Measurements from ENCODE around the gene A2ML1.
A peak's percentile ranks its signal among the peaks of the same experiment; 100 is the strongest.
"Not testable (repeated sequence)": the region's sequence is repeated elsewhere in the genome, so short reads cannot be mapped to it uniquely, and the experiment has no call there.

Gene A2ML1

GRCh38 chr12:8887285-8887715 is 64.9 kb downstream of the A2ML1 start:
- DNase-seq (ENCODE audit: low read depth), result peak; percentile 51
- no peak overlapping the region for H3K4me3 ChIP-seq (ENCODE audit: low read length)
- TF ChIP-seq CTCF (IDR thresholded peaks at IDR 0.05; ENCODE audit: insufficient read depth, low read depth, low read length, missing control alignments), result no peak

DNA sequence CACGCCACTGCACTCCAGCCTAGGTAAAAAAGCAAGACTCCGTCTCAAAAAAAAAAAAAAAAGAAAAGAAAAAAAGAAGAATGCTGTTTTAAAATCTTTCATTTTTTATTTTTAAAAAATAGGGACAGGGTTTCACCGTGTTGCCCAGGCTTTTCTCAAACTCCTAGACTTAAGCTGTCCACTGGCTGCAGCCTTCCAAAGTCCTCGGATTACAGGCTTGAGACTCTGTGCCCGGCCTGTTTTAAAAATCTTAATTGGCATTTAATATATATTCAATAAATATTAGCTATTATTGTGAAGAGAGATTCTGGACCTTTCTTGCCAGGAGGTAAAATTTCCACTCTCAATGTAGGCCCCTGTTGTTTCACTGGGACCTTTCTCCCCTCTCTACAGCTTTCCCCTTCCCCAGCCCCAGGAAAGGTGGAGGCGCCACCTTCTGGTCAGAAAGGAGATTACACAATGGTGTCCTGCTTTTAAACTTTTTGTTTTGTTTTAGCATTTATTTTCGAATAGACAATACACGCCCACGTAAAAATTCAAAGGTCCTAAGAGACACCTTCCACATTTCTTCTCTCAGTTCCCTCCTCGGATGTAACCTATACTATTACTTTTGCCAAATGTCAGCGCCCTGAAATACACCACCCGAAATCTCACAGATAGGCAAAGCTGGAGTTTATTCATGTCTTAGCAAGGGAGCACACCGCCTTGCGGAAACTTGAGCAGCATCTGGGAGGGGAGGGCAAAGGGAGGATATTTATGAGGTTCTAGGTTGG is 68.1 kb downstream of the A2ML1 start:
- peak; percentile 52 for DNase-seq (ENCODE audit: low read depth)
- H3K4me3 ChIP-seq (ENCODE audit: low read length), result peak overlapping the region; percentile 37
- peak; percentile 88 for TF ChIP-seq CTCF (IDR thresholded peaks at IDR 0.05; ENCODE audit: insufficient read depth, low read depth, low read length, missing control alignments)

DNA sequence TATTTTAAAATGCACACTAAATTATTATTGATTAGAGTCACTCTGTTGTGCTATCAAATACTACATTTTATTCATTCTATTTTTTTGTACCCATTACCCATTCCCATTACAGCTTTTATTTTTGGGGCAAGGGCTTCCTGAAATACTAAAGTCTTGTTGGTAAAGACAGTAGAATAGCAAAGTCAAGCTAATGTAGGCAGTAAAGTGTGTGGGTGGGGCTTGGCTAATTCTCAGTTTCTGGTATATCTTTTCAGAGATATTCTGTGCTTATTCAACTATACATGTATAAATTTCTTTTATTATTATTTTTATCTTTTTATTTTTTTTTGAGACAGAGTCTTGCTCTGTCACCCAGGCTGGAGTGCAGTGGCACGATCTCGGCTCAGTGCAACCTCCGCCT is 69.6 kb downstream of the A2ML1 start:
- no peak overlapping the region for H3K4me3 ChIP-seq (ENCODE audit: low read length)
- DNase-seq (ENCODE audit: low read depth), result no peak
- no peak for TF ChIP-seq CTCF (IDR thresholded peaks at IDR 0.05; ENCODE audit: insufficient read depth, low read depth, low read length, missing control alignments)

GRCh38 chr12:8894378-8894777 is 72.0 kb downstream of the A2ML1 start:
- DNase-seq (ENCODE audit: low read depth), result no peak
- no peak overlapping the region for H3K4me3 ChIP-seq (ENCODE audit: low read length)
- TF ChIP-seq CTCF (IDR thresholded peaks at IDR 0.05; ENCODE audit: insufficient read depth, low read depth, low read length, missing control alignments), result no peak

DNA sequence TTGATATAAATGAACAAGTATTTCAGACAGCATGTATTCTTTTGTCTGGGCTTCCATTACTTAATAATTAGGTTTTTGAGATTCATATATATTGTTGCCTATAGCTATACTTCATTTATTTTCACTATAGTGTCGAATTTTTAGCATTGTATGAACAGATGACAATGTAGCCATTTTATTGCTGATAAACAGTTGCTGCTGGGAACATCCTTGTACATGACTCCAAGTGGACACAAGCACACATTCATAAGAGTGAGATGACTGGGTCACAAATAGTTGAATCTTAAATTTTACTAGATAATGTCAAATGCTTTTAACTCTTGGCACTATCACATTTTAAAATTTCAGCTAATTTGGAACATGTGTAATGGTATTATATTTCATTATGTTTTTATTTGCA is 72.6 kb downstream of the A2ML1 start:
- TF ChIP-seq CTCF (IDR thresholded peaks at IDR 0.05; ENCODE audit: insufficient read depth, low read depth, low read length, missing control alignments), result no peak
- no peak overlapping the region for H3K4me3 ChIP-seq (ENCODE audit: low read length)
- no peak for DNase-seq (ENCODE audit: low read depth)

DNA sequence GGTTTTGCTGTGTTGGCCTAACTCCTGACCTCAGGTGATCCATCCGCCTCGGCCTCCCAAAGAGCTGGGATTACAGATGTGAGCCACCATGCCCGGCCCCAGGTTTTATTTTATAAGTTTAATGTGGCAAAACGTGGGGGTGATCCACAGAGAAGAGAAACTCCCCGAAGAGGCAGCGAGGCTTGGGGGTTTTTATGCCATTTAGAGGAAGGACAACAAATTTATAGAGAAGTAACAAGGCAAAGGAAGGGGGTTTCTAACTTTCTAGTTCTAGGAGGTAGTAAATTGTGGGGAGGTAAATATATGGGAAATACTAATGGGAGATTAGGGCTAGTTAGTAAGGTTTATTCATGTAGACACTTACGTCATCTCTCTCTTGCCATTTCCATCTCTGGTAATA is 74.7 kb downstream of the A2ML1 start:
- DNase-seq (ENCODE audit: low read depth), result no peak
- no peak overlapping the region for H3K4me3 ChIP-seq (ENCODE audit: low read length)
- no peak for TF ChIP-seq CTCF (IDR thresholded peaks at IDR 0.05; ENCODE audit: insufficient read depth, low read depth, low read length, missing control alignments)

- no peak for TF ChIP-seq CTCF (IDR thresholded peaks at IDR 0.05; ENCODE audit: insufficient read depth, low read depth, low read length, missing control alignments)
- H3K4me3 ChIP-seq (ENCODE audit: low read length), result no peak overlapping the region
- DNase-seq (ENCODE audit: low read depth), result no peak
Measured at GRCh38 chr12:8899830-8900229, 77.4 kb downstream of the A2ML1 start.

DNA sequence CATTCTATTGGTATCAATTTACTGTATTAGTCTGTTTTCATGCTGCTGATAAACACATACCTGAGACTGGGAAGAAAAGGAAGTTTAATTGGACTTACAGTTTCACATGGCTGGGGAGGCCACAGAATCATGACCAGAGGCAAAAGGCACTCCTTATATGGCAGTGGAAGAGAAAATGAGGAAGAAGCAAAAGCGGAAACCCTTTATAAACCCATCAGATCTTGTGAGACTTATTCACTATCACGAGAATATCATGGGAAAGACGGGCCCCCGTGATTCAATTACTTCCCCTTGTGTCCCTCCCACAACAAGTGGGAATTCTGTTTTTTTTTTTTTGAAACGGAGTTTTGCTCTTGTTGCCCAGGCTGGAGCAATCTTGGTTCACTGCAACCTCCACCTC is 80.3 kb downstream of the A2ML1 start:
- not testable (repeated sequence) for DNase-seq (ENCODE audit: low read depth)

More for the DNA sequence above, 80.3 kb downstream of the A2ML1 start:
- H3K4me3 ChIP-seq (ENCODE audit: low read length), result not testable (repeated sequence)
